Endothelial cell of umbilical vein (primary cell): ENCODE results near the gene NOXA1. TPM values are rescaled to one million over a fixed set of nuclear protein-coding genes. Genes with fewer than 3 reads are reported as not detected.

ENCODE experiments used
- BruUV-seq: library from RNA; stranded (reverse); fragments of 400-500 nt; replicated peaks from 2 replicates; lab custom pipeline; 2021; lab: Mats Ljungman, UMichigan
- CTCF ChIA-PET: fragments of 300-600, 350-600 bp; sonication (Branson Sonifier 250); formaldehyde crosslinking; loops from one replicate; lab custom pipeline; 2021; ENCODE audit warnings: antibody characterized with exemption, inconsistent platforms; lab: Charles Lee
- POLR2A ChIA-PET: fragments of 300-600, 350-600 bp; sonication (Branson Sonifier 250); formaldehyde crosslinking; loops from one replicate; lab custom pipeline; 2021; ENCODE audit warnings: antibody characterized with exemption, inconsistent platforms; lab: Charles Lee
- DNase-seq: peaks from one replicate; pipeline ENCODE4 v3.0.0-alpha.2; 2011; ENCODE audit warnings: low read depth, low spot score
- FAIRE-seq: peaks from 2 replicates; lab custom pipeline; 2011; peaks lifted over from hg19 to GRCh38; lab: Jason Lieb, UNC
- H2AFZ ChIP-seq: 2 replicates; pipeline ENCODE4 v1.6.0; 2012; ENCODE audit warnings: low read depth, low read length, control low read depth, inconsistent platforms
- H3K27ac ChIP-seq: 2 replicates; pipeline ENCODE4 v1.5.1; 2011; ENCODE audit warnings: low read depth, mild to moderate bottlenecking, control low read depth, low read length, moderate library complexity; ENCODE audit not compliant: insufficient read depth
- H3K27me3 ChIP-seq, 2 experiments: 2 replicates each; pipeline versions ENCODE4 v1.6.0 to v1.6.1; 2011; ENCODE audit warnings: low read length in 2 of 2, mixed read lengths in 1 of 2; ENCODE audit not compliant: control insufficient read depth in 2 of 2, insufficient read depth in 2 of 2
- H3K36me3 ChIP-seq, 2 experiments: 2 replicates in 1 of 2; 3 replicates in 1 of 2; pipeline ENCODE4 v1.5.1; 2011; ENCODE audit warnings: low read length in 2 of 2, mild to moderate bottlenecking in 1 of 2, moderate library complexity in 1 of 2; ENCODE audit not compliant: control insufficient read depth in 2 of 2, insufficient read depth in 2 of 2; ENCODE audit errors: extremely low read depth in 1 of 2
- H3K4me1 ChIP-seq: 3 replicates; pipeline ENCODE4 v1.5.1; 2011; ENCODE audit warnings: mild to moderate bottlenecking, low read length; ENCODE audit not compliant: control insufficient read depth, insufficient read depth; ENCODE audit errors: extremely low read depth
- H3K4me2 ChIP-seq: 2 replicates; pipeline ENCODE4 v1.6.1; 2011; ENCODE audit warnings: low read length, control low read depth, mixed read lengths; ENCODE audit not compliant: insufficient read depth
- H3K4me3 ChIP-seq, 3 experiments: fragments of 200-600 bp in 1 of 3; sonication (generic), shearing (Covaris generic) in 1 of 3; replicated peaks in 1 of 3; 2 replicates each; pipeline ENCODE4 v1.5.1; 2011 to 2016; ENCODE audit warnings: control low read depth in 3 of 3, low read length in 3 of 3, mild to moderate bottlenecking in 2 of 3, inconsistent platforms in 1 of 3, low read depth in 1 of 3, moderate library complexity in 1 of 3; ENCODE audit not compliant: insufficient read depth in 1 of 3
- H3K79me2 ChIP-seq: 2 replicates; pipeline ENCODE4 v1.6.0; 2012; ENCODE audit warnings: low read length, inconsistent platforms; ENCODE audit not compliant: control insufficient read depth, insufficient read depth
- H3K9ac ChIP-seq: replicated peaks from 2 replicates; pipeline ENCODE3; 2011; ENCODE audit warnings: low read length, control low read depth; ENCODE audit not compliant: insufficient read depth; ENCODE audit errors: extremely low read depth
- H3K9me1 ChIP-seq: replicated peaks from 3 replicates; pipeline ENCODE4 v1.6.0; 2011; ENCODE audit warnings: mild to moderate bottlenecking, low read length; ENCODE audit not compliant: control insufficient read depth, insufficient read depth; ENCODE audit errors: extremely low read depth
- H3K9me3 ChIP-seq: replicated peaks from 2 replicates; pipeline ENCODE4 v1.5.1; 2012; ENCODE audit warnings: low read length, inconsistent platforms; ENCODE audit not compliant: control insufficient read depth, insufficient read depth
- H4K20me1 ChIP-seq: replicated peaks from 2 replicates; pipeline ENCODE3; 2011; ENCODE audit warnings: mild to moderate bottlenecking, low read length; ENCODE audit not compliant: control insufficient read depth, insufficient read depth; ENCODE audit errors: extremely low read depth
- CTCF ChIP-seq, 2 donors: IDR thresholded peaks; 1 replicate in 1 of 2; 2 replicates in 1 of 2; pipeline ENCODE4 v1.5.1; 2011; ENCODE audit warnings: low read length in 2 of 2, mild to moderate bottlenecking in 2 of 2, moderate library complexity in 2 of 2, control low read depth in 1 of 2, inconsistent platforms in 1 of 2, low read depth in 1 of 2; ENCODE audit not compliant: insufficient read depth in 1 of 2; ENCODE audit errors: extremely low read depth in 1 of 2
- EZH2 ChIP-seq: IDR thresholded peaks from 2 replicates; pipeline ENCODE4 v1.6.1; 2012; ENCODE audit warnings: borderline replicate concordance, low read depth, mild to moderate bottlenecking, moderate library complexity, low read length, inconsistent platforms; ENCODE audit not compliant: severe bottlenecking
- FOS ChIP-seq: IDR thresholded peaks from 2 replicates; pipeline ENCODE4 v1.6.1; 2011; ENCODE audit warnings: mild to moderate bottlenecking, low read length, moderate library complexity, borderline replicate concordance; ENCODE audit not compliant: insufficient read depth
- GATA2 ChIP-seq: IDR thresholded peaks from 2 replicates; pipeline ENCODE4 v1.7.0; 2011; ENCODE audit warnings: low read depth, mild to moderate bottlenecking, moderate library complexity, mixed read lengths, low read length; ENCODE audit not compliant: insufficient read length, insufficient read depth
- JUN ChIP-seq: IDR thresholded peaks from 2 replicates; pipeline ENCODE4 v1.6.1; 2011; ENCODE audit warnings: borderline replicate concordance, low read depth; ENCODE audit not compliant: insufficient read length, insufficient read depth
- MYC ChIP-seq: IDR thresholded peaks from one replicate; pipeline ENCODE4 v1.6.1; 2011; ENCODE audit warnings: mild to moderate bottlenecking, low read depth, low read length
- POLR2A ChIP-seq: IDR thresholded peaks from 2 replicates; pipeline ENCODE4 v1.6.1; 2012; ENCODE audit warnings: low read depth, mild to moderate bottlenecking, control low read depth, low read length
- POLR2AphosphoS5 ChIP-seq: IDR thresholded peaks from 2 replicates; pipeline ENCODE4 v1.6.1; 2012; ENCODE audit warnings: low read depth, mild to moderate bottlenecking, control low read depth, low read length, moderate library complexity; ENCODE audit not compliant: insufficient read depth
- dilution Hi-C: fragments of 300-500 bp; cut with MboI; formaldehyde crosslinking; loops from one replicate; pipeline ENCODE4 v1.15.0; 2019; ENCODE audit warnings: low sequenced_read_pairs; ENCODE audit not compliant: extremely low pct_ligation_motif_present
- intact Hi-C: fragments of 100-400 bp; cut with micrococcal nuclease; formaldehyde crosslinking; loops from one replicate; pipeline ENCODE4 v1.10.0; 2022
- polyA plus RNA-seq, 4 experiments: library from polyadenylated mRNA; depleted of rRNA in 3 of 4; stranded (reverse) in 3 of 4; unstranded in 1 of 4; fragments of >200 nt; gene quantifications; 2 replicates each; pipeline versions ENCODE4 v1.2.1 to v1.2.3, GENCODE V29; 2011 to 2012; ENCODE audit warnings: missing spikeins in 1 of 4
- total RNA-seq: library from RNA; stranded (reverse); gene quantifications from 2 replicates; pipeline ENCODE4 v1.2.3, GENCODE V29; 2021
- TF ChIP-seq, protein P1 (sequence below): IDR thresholded peaks from 2 replicates; pipeline ENCODE4 v1.6.1; 2011; ENCODE audit not compliant: insufficient read depth, insufficient read length

The NOXA1 gene
- total and polyA plus RNA-seq, 2 donors (not counting 3 experiments of a cell fraction or from before 2014, with no cell fraction given): 0.40 to 0.91 TPM

DNA sequence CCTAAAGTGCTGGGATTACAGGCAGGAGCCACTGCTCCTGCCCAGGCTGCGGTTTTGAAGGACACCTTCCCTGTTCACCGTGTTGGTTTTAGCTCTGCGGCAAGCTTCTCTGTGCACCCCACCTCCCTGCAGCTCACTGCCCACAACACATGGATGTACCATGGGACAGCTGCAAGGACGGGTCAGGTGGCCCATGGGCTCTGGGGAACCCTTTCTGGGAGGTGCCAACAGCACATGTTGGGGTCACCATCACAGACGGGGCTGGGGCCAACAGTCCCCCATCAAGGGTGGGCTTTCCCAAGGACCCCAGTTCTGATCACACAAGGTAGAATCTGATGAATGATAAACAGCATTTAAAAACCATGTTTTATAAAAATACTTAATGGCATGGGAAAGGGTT, 7.7 kb upstream of the NOXA1 start:
- intact Hi-C loops (no loop called here), dilution Hi-C loops (no loop called here)
- no peak for TF ChIP-seq POLR2AphosphoS5
- TF ChIP-seq, protein P1, sequence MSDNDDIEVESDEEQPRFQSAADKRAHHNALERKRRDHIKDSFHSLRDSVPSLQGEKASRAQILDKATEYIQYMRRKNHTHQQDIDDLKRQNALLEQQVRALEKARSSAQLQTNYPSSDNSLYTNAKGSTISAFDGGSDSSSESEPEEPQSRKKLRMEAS: no peak
- TF ChIP-seq CTCF (IDR thresholded peaks at IDR 0.05; ENCODE audit: extremely low read depth in 1 of 2, insufficient read depth in 1 of 2, low read depth in 1 of 2, low read length in 2 of 2): no peak
- TF ChIP-seq GATA2: no peak
- TF ChIP-seq POLR2A: no peak
- TF ChIP-seq EZH2: no peak
- TF ChIP-seq MYC: no peak
- no peak for TF ChIP-seq FOS
- no peak for TF ChIP-seq JUN
- Histone ChIP-seq H3K27me3 (no peaks in the 10 kb centered on the region), H3K9me3 (no peaks in the 10 kb centered on the region), H3K36me3 (peaks cover 0 to 2% of the 10 kb centered on the region in 2 experiments), H3K4me2 (no peak overlapping the region), H4K20me1 (no peaks in the 10 kb centered on the region), H3K79me2 (peaks cover 46% of the 10 kb centered on the region), H3K9ac (no peak overlapping the region), H2AFZ (no peak overlapping the region), H3K4me1 (peaks cover 24% of the 10 kb centered on the region), H3K27ac (no peak overlapping the region), H3K9me1 (no peaks in the 10 kb centered on the region), H3K4me3 (no peak overlapping the region)
- DNase-seq: no peak
- CTCF ChIA-PET: no interaction called here
- POLR2A ChIA-PET: no interaction called here
- FAIRE-seq: no peak
- BruUV-seq: no TSS peak
